ENCODE data around the gene UBFD1.

- no peak for TF ChIP-seq CTCF (IDR thresholded peaks at IDR 0.05)
- TF ChIP-seq EP300 (IDR thresholded peaks at IDR 0.05) = no peak
- TF ChIP-seq POLR2A (IDR thresholded peaks at IDR 0.05) = no peak
Observed at GRCh38 chr16:23538919-23539278, 18.6 kb upstream of the UBFD1 start.

Data from upper lobe of left lung (tissue), 4 donors.